Fibroblast of lung (primary cell): Measurements from ENCODE around the gene TNS3. TPM values are rescaled to one million over a fixed set of nuclear protein-coding genes. Genes with fewer than 3 reads are reported as not detected.

Experiments used
- DNase-seq, 2 donors: peaks; one replicate each; pipeline versions ENCODE4 v3.0.0 to v3.0.0-alpha.2; 2010; ENCODE audit warnings: low read depth in 2 of 2
- H2AFZ ChIP-seq: 2 replicates; pipeline ENCODE4 v1.5.1; 2012; ENCODE audit warnings: low read length, control low read depth, inconsistent platforms
- H3K27ac ChIP-seq: 2 replicates; pipeline ENCODE4 v1.5.1; 2011; ENCODE audit warnings: low read length, control low read depth; ENCODE audit not compliant: insufficient read depth
- H3K27me3 ChIP-seq: 2 replicates; pipeline ENCODE4 v1.5.1; 2011; ENCODE audit warnings: mild to moderate bottlenecking, low read length; ENCODE audit not compliant: control insufficient read depth, insufficient read depth
- H3K36me3 ChIP-seq: 2 replicates; pipeline ENCODE4 v1.5.1; 2011; ENCODE audit warnings: low read length; ENCODE audit not compliant: control insufficient read depth, insufficient read depth
- H3K4me1 ChIP-seq: 2 replicates; pipeline ENCODE4 v1.5.1; 2011; ENCODE audit warnings: low read length; ENCODE audit not compliant: control insufficient read depth, insufficient read depth; ENCODE audit errors: extremely low read depth
- H3K4me2 ChIP-seq: 2 replicates; pipeline ENCODE4 v1.5.1; 2011; ENCODE audit warnings: low read length, control low read depth; ENCODE audit not compliant: insufficient read depth; ENCODE audit errors: extremely low read depth
- H3K4me3 ChIP-seq, 4 experiments: fragments of 200-600 bp in 1 of 4; sonication (generic) in 1 of 4; replicated peaks in 1 of 4; 2 replicates each; pipeline ENCODE4 v1.5.1; 2011 to 2016; ENCODE audit warnings: low read length in 4 of 4, low read depth in 3 of 4, mild to moderate bottlenecking in 3 of 4, control low read depth in 2 of 4, inconsistent platforms in 1 of 4, mixed read lengths in 1 of 4; ENCODE audit not compliant: insufficient read depth in 1 of 4; ENCODE audit errors: control extremely low read depth in 1 of 4
- H3K79me2 ChIP-seq: 2 replicates; pipeline ENCODE4 v1.5.1; 2012; ENCODE audit warnings: mild to moderate bottlenecking, low read length, inconsistent platforms; ENCODE audit not compliant: control insufficient read depth, insufficient read depth
- H3K9ac ChIP-seq: 2 replicates; pipeline ENCODE4 v1.5.1; 2011; ENCODE audit warnings: mild to moderate bottlenecking, low read length, control low read depth; ENCODE audit not compliant: insufficient read depth
- H3K9me3 ChIP-seq: 2 replicates; pipeline ENCODE4 v1.5.1; 2012; ENCODE audit warnings: low read depth, low read length; ENCODE audit not compliant: control insufficient read depth, insufficient read depth
- H4K20me1 ChIP-seq: 2 replicates; pipeline ENCODE4 v1.5.1; 2011; ENCODE audit warnings: low read length; ENCODE audit not compliant: control insufficient read depth, insufficient read depth; ENCODE audit errors: extremely low read depth
- EZH2 ChIP-seq: IDR thresholded peaks from 2 replicates; pipeline ENCODE4 v1.5.1; 2012; ENCODE audit warnings: low read length, control low read depth, mild to moderate bottlenecking; ENCODE audit errors: missing control alignments
- polyA plus RNA-seq, 2 donors: library from polyadenylated mRNA; depleted of rRNA in 1 of 2; stranded (reverse) in 1 of 2; unstranded in 1 of 2; fragments of >200 nt; gene quantifications; 2 replicates each; pipeline ENCODE4 v1.2.1, GENCODE V29; 2011 to 2012; ENCODE audit warnings: missing spikeins in 1 of 2
- total RNA-seq: library from RNA; depleted of rRNA; stranded (reverse); fragments of >200 nt; gene quantifications from 2 replicates; pipeline ENCODE4 v1.2.1, GENCODE V29; 2014
- TF ChIP-seq, protein P1 (sequence below), 2 donors: IDR thresholded peaks in 1 of 2; conservative IDR thresholded peaks in 1 of 2; 1 replicate in 1 of 2; 2 replicates in 1 of 2; pipeline ENCODE4 v1.5.1; 2011 to 2012; ENCODE audit warnings: low read length in 2 of 2, control low read depth in 1 of 2, inconsistent platforms in 1 of 2, low read depth in 1 of 2, mild to moderate bottlenecking in 1 of 2

TNS3 gene
- total and polyA plus RNA-seq, 2 donors (not counting 1 experiment from before 2014, with no cell fraction given): 74.4 to 88.8 TPM

DNA sequence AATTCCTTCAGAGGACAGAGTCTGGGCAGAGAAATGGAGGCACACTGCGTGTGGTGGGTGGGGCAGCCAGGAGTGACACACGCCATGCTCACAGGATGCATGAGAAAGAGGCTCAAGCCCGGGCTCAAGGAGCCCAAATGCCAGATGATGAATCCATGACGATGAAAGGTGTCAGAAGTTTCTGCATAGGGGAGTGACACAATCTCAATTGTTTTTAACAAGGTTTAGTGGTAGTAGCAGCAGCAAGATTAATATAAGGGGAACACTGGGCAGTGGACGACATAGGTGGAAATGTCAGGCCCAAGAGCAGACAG lies 126.1 kb downstream of the TNS3 start:
- H3K4me3 ChIP-seq: no peak overlapping the region
- peaks cover 7% of the 10 kb centered on the region for H3K79me2 ChIP-seq
- peaks cover 60% of the 10 kb centered on the region for H3K4me1 ChIP-seq
- H3K9ac ChIP-seq: no peak overlapping the region
- TF ChIP-seq EZH2: no peak
- TF ChIP-seq, protein P1, sequence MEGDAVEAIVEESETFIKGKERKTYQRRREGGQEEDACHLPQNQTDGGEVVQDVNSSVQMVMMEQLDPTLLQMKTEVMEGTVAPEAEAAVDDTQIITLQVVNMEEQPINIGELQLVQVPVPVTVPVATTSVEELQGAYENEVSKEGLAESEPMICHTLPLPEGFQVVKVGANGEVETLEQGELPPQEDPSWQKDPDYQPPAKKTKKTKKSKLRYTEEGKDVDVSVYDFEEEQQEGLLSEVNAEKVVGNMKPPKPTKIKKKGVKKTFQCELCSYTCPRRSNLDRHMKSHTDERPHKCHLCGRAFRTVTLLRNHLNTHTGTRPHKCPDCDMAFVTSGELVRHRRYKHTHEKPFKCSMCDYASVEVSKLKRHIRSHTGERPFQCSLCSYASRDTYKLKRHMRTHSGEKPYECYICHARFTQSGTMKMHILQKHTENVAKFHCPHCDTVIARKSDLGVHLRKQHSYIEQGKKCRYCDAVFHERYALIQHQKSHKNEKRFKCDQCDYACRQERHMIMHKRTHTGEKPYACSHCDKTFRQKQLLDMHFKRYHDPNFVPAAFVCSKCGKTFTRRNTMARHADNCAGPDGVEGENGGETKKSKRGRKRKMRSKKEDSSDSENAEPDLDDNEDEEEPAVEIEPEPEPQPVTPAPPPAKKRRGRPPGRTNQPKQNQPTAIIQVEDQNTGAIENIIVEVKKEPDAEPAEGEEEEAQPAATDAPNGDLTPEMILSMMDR (conservative IDR thresholded peaks at IDR 0.05 in 1 of 2, IDR thresholded peaks at IDR 0.05 in 1 of 2; ENCODE audit: low read depth in 1 of 2, low read length in 2 of 2): no peak
- no peak overlapping the region for H3K27ac ChIP-seq
- H2AFZ ChIP-seq: no peak overlapping the region
- H3K9me3 ChIP-seq: no peaks in the 10 kb centered on the region
- no peak overlapping the region for H3K4me2 ChIP-seq
- H3K27me3 ChIP-seq: no peaks in the 10 kb centered on the region
- H3K36me3 ChIP-seq: no peaks in the 10 kb centered on the region
- no peaks in the 10 kb centered on the region for H4K20me1 ChIP-seq
- no peak for DNase-seq

DNA sequence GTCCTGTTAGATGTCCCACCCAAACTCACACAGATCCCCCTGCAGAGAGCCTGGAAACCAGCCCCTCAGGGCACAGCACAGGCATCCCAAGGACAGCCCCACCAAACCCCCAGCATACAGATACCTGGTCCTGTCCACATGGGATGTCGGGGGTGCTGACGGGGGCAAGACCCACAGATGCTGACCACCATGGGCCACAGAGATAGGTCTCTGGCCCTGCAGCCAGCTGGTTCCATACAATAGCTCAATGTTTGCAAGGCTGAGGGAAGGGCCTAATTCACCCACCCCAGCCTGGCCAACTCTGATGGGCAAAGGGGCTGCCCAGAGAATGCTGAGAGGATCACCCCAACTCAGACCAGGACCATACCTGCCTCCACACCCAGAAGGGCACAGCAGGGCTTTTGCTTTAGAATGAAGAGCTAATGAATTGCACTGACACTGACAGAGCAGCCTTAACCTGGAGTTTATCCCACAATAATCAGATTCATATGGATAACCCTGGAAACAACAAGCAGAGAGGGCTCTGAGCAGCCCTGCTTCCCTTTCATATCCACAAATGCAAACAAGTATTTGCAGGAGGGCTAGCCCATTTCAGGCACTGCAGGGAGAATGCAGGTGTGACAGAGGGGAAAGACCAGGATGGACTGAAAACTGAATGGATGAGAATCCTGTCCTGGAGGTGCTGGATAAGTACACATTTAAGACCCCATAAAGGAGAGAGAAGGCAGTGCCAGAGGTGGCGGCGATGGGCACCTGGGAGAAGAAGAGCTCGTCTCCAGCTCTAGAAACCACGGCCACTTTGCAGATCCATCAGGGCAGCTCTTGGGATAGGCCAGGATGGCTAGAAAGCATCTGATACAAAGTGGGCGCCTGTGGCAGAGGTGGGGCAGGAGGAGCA lies 126.7 kb downstream of the TNS3 start:
- Histone ChIP-seq H2AFZ (no peak overlapping the region), H3K4me1 (peaks cover 60% of the 10 kb centered on the region), H3K79me2 (peaks cover 7% of the 10 kb centered on the region), H3K27me3 (no peaks in the 10 kb centered on the region), H3K9me3 (no peaks in the 10 kb centered on the region), H3K27ac (peak overlapping the region; percentile 93), H3K4me3 (no peak overlapping the region), H3K9ac (peak overlapping the region; percentile 17), H3K36me3 (no peaks in the 10 kb centered on the region), H3K4me2 (no peak overlapping the region), H4K20me1 (no peaks in the 10 kb centered on the region)
- no peak for DNase-seq
- TF ChIP-seq EZH2: no peak
- TF ChIP-seq, protein P1 (conservative IDR thresholded peaks at IDR 0.05 in 1 of 2, IDR thresholded peaks at IDR 0.05 in 1 of 2; ENCODE audit: low read depth in 1 of 2, low read length in 2 of 2): no peak

DNA sequence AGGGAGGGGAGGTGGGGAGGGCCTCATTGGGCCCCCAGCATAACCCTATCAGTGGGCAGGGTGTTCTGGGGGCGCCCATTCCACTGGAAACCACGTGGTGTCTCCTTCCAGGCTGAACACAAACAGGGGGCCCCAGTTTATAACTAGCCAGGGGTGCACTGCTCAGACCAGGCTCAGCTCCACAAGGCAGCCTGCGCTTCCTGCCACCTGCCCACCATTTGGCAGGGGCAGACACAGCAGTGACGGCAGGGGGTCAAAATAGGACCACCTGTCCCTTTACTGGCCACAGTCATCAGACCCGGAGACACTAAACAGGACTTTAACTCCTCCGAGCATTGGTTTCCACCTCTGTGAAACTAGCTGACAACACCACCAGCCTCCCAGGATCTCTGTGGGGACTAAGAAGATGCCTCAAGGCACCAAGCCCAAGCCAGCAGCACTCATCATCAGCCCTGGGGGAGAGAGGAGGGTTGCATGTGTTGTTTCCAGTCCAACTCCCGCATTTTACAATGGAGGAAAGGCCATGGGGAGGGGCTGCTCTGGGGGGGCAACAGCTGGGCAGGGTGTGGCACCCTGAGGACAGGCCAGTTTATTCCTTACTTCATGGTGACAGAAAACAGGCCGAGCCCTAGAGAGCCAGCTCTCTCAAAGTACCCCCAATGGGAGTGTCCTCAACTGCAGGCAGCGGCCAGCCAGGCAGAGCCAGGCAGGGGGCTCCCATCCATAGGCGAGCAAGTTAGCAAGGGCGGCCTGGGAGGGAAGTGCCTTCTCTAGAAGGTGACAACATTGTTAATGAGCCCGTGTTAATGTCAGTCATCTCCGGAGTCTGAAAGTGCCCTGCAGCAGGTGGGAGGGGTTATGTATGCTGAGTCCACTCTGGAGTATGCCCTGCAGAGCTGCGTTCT lies 127.6 kb downstream of the TNS3 start:
- TF ChIP-seq, protein P1 (conservative IDR thresholded peaks at IDR 0.05 in 1 of 2, IDR thresholded peaks at IDR 0.05 in 1 of 2; ENCODE audit: low read depth in 1 of 2, low read length in 2 of 2): no peak
- no peak for TF ChIP-seq EZH2
- H3K4me2 ChIP-seq: peak overlapping the region; percentile 41

More for the DNA sequence above, 127.6 kb downstream of the TNS3 start:
- H3K9me3 ChIP-seq: no peaks in the 10 kb centered on the region
- H3K79me2 ChIP-seq: peaks cover 8% of the 10 kb centered on the region
- H3K4me1 ChIP-seq: peaks cover 63% of the 10 kb centered on the region
- H3K27ac ChIP-seq: peak overlapping the region; percentile 93
- H3K27me3 ChIP-seq: no peaks in the 10 kb centered on the region
- H4K20me1 ChIP-seq: no peaks in the 10 kb centered on the region
- no peak overlapping the region for H2AFZ ChIP-seq
- H3K9ac ChIP-seq: peak overlapping the region; percentile 60
- no peak for DNase-seq
- H3K4me3 ChIP-seq: no peak overlapping the region
- peaks cover under 1% of the 10 kb centered on the region for H3K36me3 ChIP-seq
